Vagina (tissue), 2 donors: ENCODE results near the gene ISG20L2.

Source experiments
- POLR2A ChIP-seq, 2 donors: fragments of 450-650 bp; IDR thresholded peaks; one replicate each; pipeline ENCODE4 v1.6.1; 2017; ENCODE audit warnings: antibody characterized with exemption in 2 of 2, mild to moderate bottlenecking in 2 of 2, moderate library complexity in 2 of 2
- TF ChIP-seq, protein P1 (sequence below), 3 experiments: fragments of 450-650 bp in 2 of 3; fragments of 200-600 bp in 1 of 3; sonication (generic) in 1 of 3; IDR thresholded peaks; one replicate each; pipeline ENCODE4 v1.5.1; 2017 to 2019; ENCODE audit warnings: antibody characterized with exemption in 3 of 3, mild to moderate bottlenecking in 2 of 3, moderate library complexity in 2 of 3

DNA sequence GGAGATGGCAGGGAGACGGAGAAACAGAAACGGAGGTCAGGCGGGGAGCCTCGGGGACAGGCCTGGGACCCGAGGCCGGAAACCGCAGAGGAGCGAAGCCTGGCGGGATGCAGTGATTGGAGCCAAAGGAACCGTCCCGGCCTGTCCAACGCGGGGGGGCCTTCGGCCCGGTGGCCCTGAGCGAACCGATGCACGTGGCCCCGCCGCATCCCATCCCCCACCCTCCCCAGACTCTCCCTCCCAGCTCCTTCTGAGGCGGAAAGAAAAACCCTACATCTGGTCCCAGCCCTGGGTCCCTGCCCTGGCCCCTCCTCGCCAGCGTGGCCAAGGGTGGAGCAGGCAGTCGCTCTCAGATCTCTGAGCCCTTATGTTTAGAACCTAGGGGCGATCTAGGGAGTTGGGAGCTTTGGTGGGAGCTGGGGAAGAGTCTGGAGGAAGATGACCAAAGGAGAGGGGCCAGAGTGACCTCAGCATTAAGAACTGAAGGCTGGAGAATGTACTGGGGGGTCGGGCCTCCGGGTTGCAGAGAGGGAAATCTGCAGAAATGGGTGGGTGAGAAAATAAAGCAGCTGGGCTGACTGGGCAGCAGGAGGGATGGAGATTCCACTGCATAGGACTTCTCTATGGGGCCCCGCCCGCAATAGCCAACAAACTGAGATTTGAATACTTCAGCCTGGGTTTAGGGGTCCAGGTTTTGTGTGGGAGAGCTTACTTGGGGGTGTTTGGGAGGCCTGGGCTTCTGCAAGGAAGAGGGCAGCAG is 21.7 kb downstream of the ISG20L2 start:
- TF ChIP-seq, protein P1, sequence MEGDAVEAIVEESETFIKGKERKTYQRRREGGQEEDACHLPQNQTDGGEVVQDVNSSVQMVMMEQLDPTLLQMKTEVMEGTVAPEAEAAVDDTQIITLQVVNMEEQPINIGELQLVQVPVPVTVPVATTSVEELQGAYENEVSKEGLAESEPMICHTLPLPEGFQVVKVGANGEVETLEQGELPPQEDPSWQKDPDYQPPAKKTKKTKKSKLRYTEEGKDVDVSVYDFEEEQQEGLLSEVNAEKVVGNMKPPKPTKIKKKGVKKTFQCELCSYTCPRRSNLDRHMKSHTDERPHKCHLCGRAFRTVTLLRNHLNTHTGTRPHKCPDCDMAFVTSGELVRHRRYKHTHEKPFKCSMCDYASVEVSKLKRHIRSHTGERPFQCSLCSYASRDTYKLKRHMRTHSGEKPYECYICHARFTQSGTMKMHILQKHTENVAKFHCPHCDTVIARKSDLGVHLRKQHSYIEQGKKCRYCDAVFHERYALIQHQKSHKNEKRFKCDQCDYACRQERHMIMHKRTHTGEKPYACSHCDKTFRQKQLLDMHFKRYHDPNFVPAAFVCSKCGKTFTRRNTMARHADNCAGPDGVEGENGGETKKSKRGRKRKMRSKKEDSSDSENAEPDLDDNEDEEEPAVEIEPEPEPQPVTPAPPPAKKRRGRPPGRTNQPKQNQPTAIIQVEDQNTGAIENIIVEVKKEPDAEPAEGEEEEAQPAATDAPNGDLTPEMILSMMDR (IDR thresholded peaks at IDR 0.05) = no peak
- TF ChIP-seq POLR2A (IDR thresholded peaks at IDR 0.05) = no peak
